ENCODE data around the gene C3orf20. TPM values are rescaled to one million over a fixed set of nuclear protein-coding genes. Genes with fewer than 3 reads are reported as not detected.
"Not testable (repeated sequence)": the region's sequence is repeated elsewhere in the genome, so short reads cannot be mapped to it uniquely, and the experiment has no call there.

Gene C3orf20
- total RNA-seq, 1 donor from 2014 or later = not detected

DNA sequence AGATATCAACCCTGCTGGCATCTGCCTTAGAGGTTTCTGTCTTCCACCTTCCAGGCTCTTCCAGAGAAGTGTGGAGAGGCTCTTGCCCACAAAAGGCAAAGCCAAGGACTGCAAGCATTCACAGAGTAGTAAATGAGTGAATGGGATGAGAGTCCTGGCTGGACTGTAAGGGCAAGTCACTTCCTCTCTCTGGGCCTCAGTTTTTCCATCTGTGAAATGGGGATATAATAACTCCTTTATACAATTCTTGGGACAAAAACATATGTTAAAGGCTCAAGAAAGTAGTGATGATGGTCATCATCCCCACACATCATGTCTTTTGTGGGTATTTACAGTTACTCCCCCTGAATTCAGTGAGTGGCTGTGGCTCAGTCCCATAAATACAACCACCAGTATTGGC is 133.1 kb downstream of the C3orf20 start:
- no peak for DNase-seq (ENCODE audit: low spot score)
- H3K4me1 Mint-ChIP-seq (ENCODE audit: low read depth) = peaks cover 5% of the 10 kb centered on the region
- TF ChIP-seq, protein P1, sequence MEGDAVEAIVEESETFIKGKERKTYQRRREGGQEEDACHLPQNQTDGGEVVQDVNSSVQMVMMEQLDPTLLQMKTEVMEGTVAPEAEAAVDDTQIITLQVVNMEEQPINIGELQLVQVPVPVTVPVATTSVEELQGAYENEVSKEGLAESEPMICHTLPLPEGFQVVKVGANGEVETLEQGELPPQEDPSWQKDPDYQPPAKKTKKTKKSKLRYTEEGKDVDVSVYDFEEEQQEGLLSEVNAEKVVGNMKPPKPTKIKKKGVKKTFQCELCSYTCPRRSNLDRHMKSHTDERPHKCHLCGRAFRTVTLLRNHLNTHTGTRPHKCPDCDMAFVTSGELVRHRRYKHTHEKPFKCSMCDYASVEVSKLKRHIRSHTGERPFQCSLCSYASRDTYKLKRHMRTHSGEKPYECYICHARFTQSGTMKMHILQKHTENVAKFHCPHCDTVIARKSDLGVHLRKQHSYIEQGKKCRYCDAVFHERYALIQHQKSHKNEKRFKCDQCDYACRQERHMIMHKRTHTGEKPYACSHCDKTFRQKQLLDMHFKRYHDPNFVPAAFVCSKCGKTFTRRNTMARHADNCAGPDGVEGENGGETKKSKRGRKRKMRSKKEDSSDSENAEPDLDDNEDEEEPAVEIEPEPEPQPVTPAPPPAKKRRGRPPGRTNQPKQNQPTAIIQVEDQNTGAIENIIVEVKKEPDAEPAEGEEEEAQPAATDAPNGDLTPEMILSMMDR (IDR thresholded peaks at IDR 0.05) = no peak
- no peak overlapping the region for H3K27ac Mint-ChIP-seq (ENCODE audit: unreplicated experiment)
- no peaks in the 10 kb centered on the region for H3K36me3 Mint-ChIP-seq (ENCODE audit: low read depth)
- H3K4me3 Mint-ChIP-seq (ENCODE audit: unreplicated experiment) = no peak overlapping the region
- no peaks in the 10 kb centered on the region for H3K9me3 Mint-ChIP-seq (ENCODE audit: low read depth)
- H3K27me3 Mint-ChIP-seq (ENCODE audit: low read depth) = peaks cover 71% of the 10 kb centered on the region

DNA sequence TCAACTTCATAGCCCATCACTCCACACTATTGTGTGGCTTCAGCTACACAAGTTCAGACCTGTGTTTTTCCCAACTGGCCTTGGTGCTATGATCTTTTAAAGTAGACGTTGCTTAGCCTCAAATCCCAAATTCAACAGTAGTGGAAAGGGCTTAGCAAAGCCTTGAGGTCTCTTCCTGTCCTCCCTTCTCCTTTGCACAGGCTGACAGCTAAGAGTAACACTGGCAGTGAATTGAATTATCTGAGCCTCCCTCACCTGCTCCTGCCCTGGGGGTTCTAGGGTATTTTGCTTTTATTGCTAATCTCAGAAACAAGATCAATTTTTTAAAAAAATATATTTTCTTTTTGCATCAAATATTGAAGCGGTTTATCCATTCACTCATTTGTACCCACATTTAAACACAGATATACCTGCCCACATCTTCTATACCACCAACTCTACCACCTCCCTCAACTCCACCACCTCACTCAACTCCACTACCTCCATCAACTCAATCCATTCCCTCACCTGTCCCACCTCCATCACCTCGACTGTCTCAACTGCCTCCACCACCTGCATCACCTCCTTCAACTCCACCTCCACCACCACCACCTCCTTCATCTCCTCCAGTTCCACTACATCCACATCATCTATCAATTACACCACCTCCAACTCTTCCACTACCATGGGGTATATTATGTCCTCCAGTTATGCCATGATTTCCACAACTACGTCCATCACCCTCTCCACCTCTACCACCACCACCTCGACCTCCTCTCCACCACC is 133.7 kb downstream of the C3orf20 start:
- peaks cover 74% of the 10 kb centered on the region for H3K27me3 Mint-ChIP-seq (ENCODE audit: low read depth)
- H3K36me3 Mint-ChIP-seq (ENCODE audit: low read depth) = no peaks in the 10 kb centered on the region
- no peak for DNase-seq (ENCODE audit: low spot score)
- TF ChIP-seq, protein P1 (IDR thresholded peaks at IDR 0.05) = no peak
- no peaks in the 10 kb centered on the region for H3K9me3 Mint-ChIP-seq (ENCODE audit: low read depth)
- H3K4me3 Mint-ChIP-seq (ENCODE audit: unreplicated experiment) = no peak overlapping the region
- no peak overlapping the region for H3K27ac Mint-ChIP-seq (ENCODE audit: unreplicated experiment)
- H3K4me1 Mint-ChIP-seq (ENCODE audit: low read depth) = peaks cover 5% of the 10 kb centered on the region

DNA sequence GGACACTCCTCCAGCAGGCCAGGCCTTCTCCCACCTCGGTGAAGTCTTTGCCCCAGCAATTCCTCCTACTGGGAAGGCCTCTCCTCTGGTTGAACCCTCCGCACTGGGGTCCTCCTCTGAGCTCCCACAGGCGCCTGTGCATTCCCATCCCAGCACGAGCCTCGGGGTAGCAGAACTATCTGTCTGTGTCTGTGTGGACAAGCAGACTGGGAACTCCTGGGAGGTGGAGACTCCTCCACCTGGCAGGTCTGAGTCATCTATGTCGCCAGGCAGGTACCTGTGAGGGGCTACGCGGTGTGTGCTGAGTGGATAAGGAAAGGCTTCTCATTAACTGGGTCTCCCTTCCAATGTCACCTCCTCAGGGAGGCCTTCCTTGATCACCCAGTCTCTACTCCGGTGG is 134.7 kb downstream of the C3orf20 start:
- H3K4me3 Mint-ChIP-seq (ENCODE audit: unreplicated experiment); H3K27ac Mint-ChIP-seq (ENCODE audit: unreplicated experiment); H3K9me3 Mint-ChIP-seq (ENCODE audit: low read depth); DNase-seq (ENCODE audit: low spot score); H3K4me1 Mint-ChIP-seq (ENCODE audit: low read depth); H3K36me3 Mint-ChIP-seq (ENCODE audit: low read depth): not testable (repeated sequence)
- H3K27me3 Mint-ChIP-seq (ENCODE audit: low read depth) = peaks cover 73% of the 10 kb centered on the region

DNA sequence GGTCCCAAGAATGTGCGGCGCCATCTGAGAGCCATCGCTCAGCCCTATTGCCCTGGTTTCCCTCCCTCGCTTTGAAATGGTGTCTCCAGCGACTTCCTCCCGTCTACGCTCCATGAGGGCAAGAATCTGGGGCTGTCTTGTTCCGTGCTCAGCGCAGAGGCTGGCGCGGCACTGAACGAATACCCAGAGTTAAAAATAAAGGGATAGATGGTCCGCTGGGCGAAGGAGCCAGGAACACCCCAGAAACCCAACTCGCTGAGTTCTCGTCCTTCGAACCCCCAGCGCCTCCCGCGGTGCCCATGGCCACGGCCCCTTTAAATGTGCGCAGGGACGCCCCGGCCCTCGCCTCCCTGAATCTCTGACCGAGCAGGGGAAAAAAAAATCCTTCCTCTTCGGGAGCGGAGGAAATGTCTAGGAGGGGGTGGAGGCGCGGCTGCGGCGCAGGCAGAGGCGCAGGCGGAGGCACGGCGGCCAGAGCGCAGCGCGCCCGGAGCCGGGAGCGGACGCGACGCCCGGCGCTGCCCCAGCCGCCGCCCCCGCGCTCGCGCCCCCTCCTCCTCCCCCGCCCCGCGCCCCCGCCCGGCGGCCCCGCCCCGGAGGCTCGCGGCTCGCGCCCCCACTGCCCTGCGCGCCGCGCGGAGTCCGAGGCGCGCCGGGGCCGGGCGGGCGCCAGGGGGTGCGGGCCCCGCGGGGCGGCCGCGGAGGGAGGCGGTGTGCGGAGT is 135.3 kb downstream of the C3orf20 start:
- peaks cover 73% of the 10 kb centered on the region for H3K27me3 Mint-ChIP-seq (ENCODE audit: low read depth)
- peaks cover 5% of the 10 kb centered on the region for H3K4me1 Mint-ChIP-seq (ENCODE audit: low read depth)
- H3K4me3 Mint-ChIP-seq (ENCODE audit: unreplicated experiment) = peak overlapping the region; percentile 56
- no peak for DNase-seq (ENCODE audit: low spot score)
- no peak overlapping the region for H3K27ac Mint-ChIP-seq (ENCODE audit: unreplicated experiment)
- H3K9me3 Mint-ChIP-seq (ENCODE audit: low read depth) = no peaks in the 10 kb centered on the region
- TF ChIP-seq, protein P1 (IDR thresholded peaks at IDR 0.05) = no peak
- H3K36me3 Mint-ChIP-seq (ENCODE audit: low read depth) = no peaks in the 10 kb centered on the region

DNA sequence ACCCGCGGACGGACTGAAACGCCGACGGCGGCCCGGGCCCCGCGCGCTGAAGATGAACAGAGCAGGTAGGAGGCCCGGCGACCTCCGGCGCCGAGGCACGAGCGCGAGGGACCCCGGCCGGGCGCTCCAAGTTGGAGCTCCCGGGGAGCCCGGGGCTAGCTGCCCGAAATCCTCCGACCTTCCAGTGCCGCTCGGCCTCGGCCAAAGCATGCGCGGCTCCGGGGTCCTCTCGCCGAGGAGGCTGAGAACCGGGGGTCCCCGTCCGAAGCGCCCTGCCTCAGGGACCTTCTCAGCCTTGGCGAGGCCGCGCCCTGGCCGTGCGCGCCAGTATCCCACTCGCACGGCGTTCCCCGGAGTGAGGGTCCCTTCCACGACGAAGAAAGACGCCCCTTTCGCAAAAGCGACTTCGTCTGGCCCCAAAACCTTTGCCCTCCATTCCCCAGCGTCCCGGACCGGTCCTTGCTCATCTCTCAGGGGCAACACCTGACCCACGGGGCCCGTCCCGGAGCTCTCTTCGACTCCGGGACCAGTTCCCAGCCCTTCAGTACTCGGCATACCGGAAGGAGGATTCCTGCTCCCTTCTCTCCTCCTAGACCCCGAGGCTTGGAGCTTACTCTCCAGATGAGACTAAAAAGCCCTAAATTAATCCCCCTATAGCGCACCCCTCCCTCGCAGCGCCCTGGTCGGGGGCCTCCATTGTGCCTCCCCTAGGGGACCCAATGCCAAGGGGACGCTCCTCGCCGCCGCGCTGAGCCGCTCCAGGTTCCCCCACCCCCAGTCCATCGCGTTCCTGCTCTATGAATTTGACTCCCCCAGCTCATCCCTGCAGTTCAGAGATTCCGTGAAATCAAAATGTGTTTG is 136.1 kb downstream of the C3orf20 start:
- H3K9me3 Mint-ChIP-seq (ENCODE audit: low read depth) = no peaks in the 10 kb centered on the region
- H3K27me3 Mint-ChIP-seq (ENCODE audit: low read depth) = peaks cover 75% of the 10 kb centered on the region
- peaks cover 5% of the 10 kb centered on the region for H3K4me1 Mint-ChIP-seq (ENCODE audit: low read depth)
- no peak for DNase-seq (ENCODE audit: low spot score)
- H3K36me3 Mint-ChIP-seq (ENCODE audit: low read depth) = no peaks in the 10 kb centered on the region
- TF ChIP-seq, protein P1 (IDR thresholded peaks at IDR 0.05) = no peak
- H3K4me3 Mint-ChIP-seq (ENCODE audit: unreplicated experiment) = peak overlapping the region; percentile 70
- no peak overlapping the region for H3K27ac Mint-ChIP-seq (ENCODE audit: unreplicated experiment)

Data from chondrocyte (in vitro differentiated cells).